HepG2 (cell line): ENCODE data around the gene RCAN2. TPM values are rescaled to one million over a fixed set of nuclear protein-coding genes. Genes with fewer than 3 reads are reported as not detected.

Experiments used
- ATF4 ChIP-seq, 2 experiments: fragments of 450-650 bp in 1 of 2; sonication (generic) in 1 of 2; formaldehyde crosslinking; IDR thresholded peaks; 2 replicates each; pipeline versions ENCODE4 v1.5.0 to v1.8.0; 2020 to 2022; ENCODE audit warnings: mild to moderate bottlenecking in 1 of 2, missing genetic modification reagents in 1 of 2
- E2F5 ChIP-seq: sonication (generic); formaldehyde crosslinking; conservative IDR thresholded peaks from 2 replicates; pipeline ENCODE4 v1.4.0; 2020; ENCODE audit warnings: missing genetic modification reagents
- GMEB1 ChIP-seq: sonication (generic); formaldehyde crosslinking; IDR thresholded peaks from 2 replicates; pipeline ENCODE4 v1.5.1; 2020; ENCODE audit warnings: missing genetic modification reagents, mild to moderate bottlenecking, borderline replicate concordance
- HDAC6 ChIP-seq: fragments of 200-600 bp; sonication (generic); IDR thresholded peaks from 2 replicates; pipeline ENCODE4 v1.7.0; 2017; ENCODE audit warnings: mild to moderate bottlenecking, antibody characterized with exemption, low read length, low read depth
- HMG20B ChIP-seq: conservative IDR thresholded peaks from 2 replicates; pipeline ENCODE4 v1.6.1; 2016; ENCODE audit warnings: missing genetic modification reagents, missing compliant biosample characterization
- RARA ChIP-seq: IDR thresholded peaks from 2 replicates; pipeline ENCODE4 v1.6.1; 2016; ENCODE audit warnings: missing genetic modification reagents, missing compliant biosample characterization
- ZFP36L2 ChIP-seq: sonication (generic); formaldehyde crosslinking; IDR thresholded peaks from 2 replicates; pipeline ENCODE4 v1.4.0; 2020; ENCODE audit warnings: missing genetic modification reagents
- ZIK1 ChIP-seq: sonication (generic); formaldehyde crosslinking; IDR thresholded peaks from 2 replicates; pipeline ENCODE4 v1.5.0; 2020; ENCODE audit warnings: mild to moderate bottlenecking, low read depth, missing genetic modification reagents, borderline replicate concordance
- ZNF446 ChIP-seq: sonication (generic); formaldehyde crosslinking; IDR thresholded peaks from 2 replicates; pipeline ENCODE4 v1.5.0; 2020; ENCODE audit warnings: mild to moderate bottlenecking, missing genetic modification reagents
- ZNF687 ChIP-seq: sonication (generic); formaldehyde crosslinking; IDR thresholded peaks from 2 replicates; pipeline ENCODE4 v1.5.1; 2020; ENCODE audit warnings: mild to moderate bottlenecking, missing genetic modification reagents, moderate library complexity
- ZNF749 ChIP-seq: sonication (generic); formaldehyde crosslinking; IDR thresholded peaks from 2 replicates; pipeline ENCODE4 v1.8.0; 2022; ENCODE audit warnings: mild to moderate bottlenecking, missing genetic modification reagents, moderate library complexity, borderline replicate concordance
- ZNF878 ChIP-seq: sonication (generic); formaldehyde crosslinking; IDR thresholded peaks from 2 replicates; pipeline ENCODE4 v1.8.1; 2023; ENCODE audit warnings: mild to moderate bottlenecking, missing genetic modification reagents, moderate library complexity
- polyA plus RNA-seq, 8 experiments: library from polyadenylated mRNA; depleted of rRNA in 3 of 8; stranded (reverse) in 7 of 8; unstranded in 1 of 8; fragments of >200 nt; fragmentation: Illumina TruSeq in 4 of 8; extraction: Trizol in 4 of 8; gene quantifications; 2 replicates each; pipeline versions ENCODE4 v1.2.1 to v1.2.3, GENCODE V29; 2011 to 2016; ENCODE audit warnings: low read depth in 4 of 8, missing spikeins in 1 of 8, mixed read lengths in 1 of 8; ENCODE audit not compliant: insufficient read depth in 1 of 8
- total RNA-seq, 5 experiments: library from RNA; depleted of rRNA; stranded (reverse); fragments of >200 nt; fragmentation: Illumina TruSeq; extraction: Trizol; gene quantifications; 2 replicates each; pipeline ENCODE4 v1.2.3, GENCODE V29; 2016; ENCODE audit warnings: low read depth in 1 of 5

Gene RCAN2
- total and polyA plus RNA-seq, 2 of the 13 experiments (the other 11 are each of a cell fraction or from before 2014, with no cell fraction given): not detected

- TF ChIP-seq ZNF687 (no peak), ZNF878 (CRISPR knock-in tag) (no peak), ZNF446 (CRISPR knock-in tag) (no peak), ATF4 (CRISPR knock-in tag; IDR thresholded peaks at IDR 0.05) (no peak), E2F5 (CRISPR knock-in tag) (no peak), ZNF749 (CRISPR knock-in tag) (no peak), HMG20B (CRISPR knock-in tag) (no peak), HDAC6 (no peak), RARA (CRISPR knock-in tag) (no peak), ZFP36L2 (no peak), ZIK1 (no peak), GMEB1 (no peak)
Measured at GRCh38 chr6:46262928-46263706, 228.1 kb downstream of the RCAN2 start (continued).
